K562 (cell line): ENCODE results near the gene SNX1.

Source experiments
- CREM ChIP-seq: IDR thresholded peaks from 2 replicates; pipeline ENCODE4 v1.6.1; 2014; ENCODE audit warnings: antibody characterized with exemption, low read depth
- FOSL1 ChIP-seq: fragments of 200-800 bp; sonication (Bioruptor generic); conservative IDR thresholded peaks from 2 replicates; pipeline ENCODE4 v1.6.1; 2016; ENCODE audit warnings: missing genetic modification characterization, missing compliant biosample characterization
- MTA2 ChIP-seq: fragments of 450-650 bp; IDR thresholded peaks from 2 replicates; pipeline ENCODE4 v1.6.1; 2016; ENCODE audit warnings: low read depth
- ZNF316 ChIP-seq: fragments of 450-650 bp; IDR thresholded peaks from 2 replicates; pipeline ENCODE4 v1.6.1; 2016

DNA sequence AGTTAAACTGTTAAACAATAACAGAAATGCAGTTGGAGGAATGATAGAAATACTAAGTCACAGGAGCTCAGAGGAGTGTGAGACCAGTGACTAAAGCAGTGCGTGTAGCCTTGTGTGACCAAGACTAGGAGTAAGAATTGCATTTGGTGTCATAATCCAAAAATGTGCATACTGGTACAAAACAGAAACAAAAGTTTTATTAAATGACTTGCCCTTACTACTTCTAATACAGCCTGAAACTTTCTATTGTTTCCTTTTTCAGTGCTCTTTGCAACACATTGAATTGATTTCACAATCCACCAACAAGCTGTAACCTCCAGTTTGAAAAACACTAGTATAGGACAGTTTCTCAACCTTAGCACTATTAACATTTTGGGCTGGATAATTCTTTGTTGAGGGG, 17.1 kb downstream of the SNX1 start:
- TF ChIP-seq CREM: no peak
- TF ChIP-seq ZNF316: no peak
- no peak for TF ChIP-seq FOSL1 (tag)
- no peak for TF ChIP-seq MTA2
